Neuronal stem cell (in vitro differentiated cells): Measurements from ENCODE around the gene SMAD3.

Experiments used
- DNase-seq: peaks from one replicate; pipeline ENCODE4 v3.0.0-alpha.2; 2013; ENCODE audit warnings: low spot score
- H2AFZ ChIP-seq: one replicate; pipeline ENCODE4 v1.6.1; 2013; ENCODE audit warnings: mild to moderate bottlenecking, low read length, inconsistent platforms
- H2AK5ac ChIP-seq: 2 replicates; pipeline ENCODE4 v1.6.1; 2013; ENCODE audit warnings: low read depth, mild to moderate bottlenecking, inconsistent platforms, low read length, moderate library complexity, mixed read lengths
- H2BK120ac ChIP-seq: 2 replicates; pipeline ENCODE4 v1.6.1; 2013; ENCODE audit warnings: low read depth, mild to moderate bottlenecking, inconsistent platforms, low read length, moderate library complexity, mixed read lengths
- H2BK12ac ChIP-seq: one replicate; pipeline ENCODE4 v1.6.1; 2013; ENCODE audit warnings: low read length, inconsistent platforms
- H2BK15ac ChIP-seq: 2 replicates; pipeline ENCODE4 v1.6.1; 2013; ENCODE audit warnings: mild to moderate bottlenecking, low read length, inconsistent platforms, mixed read lengths
- H2BK5ac ChIP-seq: one replicate; pipeline ENCODE4 v1.6.1; 2013; ENCODE audit warnings: inconsistent platforms, mild to moderate bottlenecking, low read length, moderate library complexity
- H3K14ac ChIP-seq: one replicate; pipeline ENCODE4 v1.6.1; 2013; ENCODE audit warnings: low read length, inconsistent platforms
- H3K18ac ChIP-seq: 2 replicates; pipeline ENCODE4 v1.6.1; 2013; ENCODE audit warnings: low read length, inconsistent platforms
- H3K23ac ChIP-seq: 2 replicates; pipeline ENCODE4 v1.6.1; 2013; ENCODE audit warnings: low read depth, mild to moderate bottlenecking, mixed read lengths, low read length, inconsistent platforms; ENCODE audit not compliant: poor library complexity
- H3K27ac ChIP-seq: replicated peaks from 3 replicates; pipeline ENCODE4 v1.5.1; 2013; ENCODE audit warnings: low read length, inconsistent platforms
- H3K27me3 ChIP-seq, 3 experiments: 2 replicates each; pipeline ENCODE4 v1.6.1; 2013; ENCODE audit warnings: low read length in 3 of 3, mild to moderate bottlenecking in 2 of 3, inconsistent platforms in 1 of 3, low read depth in 1 of 3, mixed read lengths in 1 of 3, moderate library complexity in 1 of 3; ENCODE audit not compliant: control insufficient read depth in 3 of 3, insufficient read depth in 3 of 3
- H3K36me3 ChIP-seq, 2 donors: replicated peaks in 1 of 2; 2 replicates each; pipeline ENCODE4 v1.6.1; 2013; ENCODE audit warnings: low read length in 2 of 2; ENCODE audit not compliant: control insufficient read depth in 2 of 2, insufficient read depth in 2 of 2
- H3K4ac ChIP-seq: 2 replicates; pipeline ENCODE4 v1.6.1; 2013; ENCODE audit warnings: inconsistent platforms, mild to moderate bottlenecking, low read length, moderate library complexity
- H3K4me1 ChIP-seq, 2 donors: 1 replicate in 1 of 2; 2 replicates in 1 of 2; pipeline ENCODE4 v1.6.1; 2013; ENCODE audit warnings: low read length in 2 of 2, low read depth in 1 of 2; ENCODE audit not compliant: control insufficient read depth in 2 of 2, insufficient read depth in 1 of 2
- H3K4me2 ChIP-seq: one replicate; pipeline ENCODE4 v1.6.1; 2013; ENCODE audit warnings: mild to moderate bottlenecking, low read length, inconsistent platforms; ENCODE audit not compliant: insufficient read depth, poor library complexity, severe bottlenecking
- H3K4me3 ChIP-seq, 2 donors: 2 replicates each; pipeline ENCODE4 v1.5.1; 2013; ENCODE audit warnings: low read length in 2 of 2, mild to moderate bottlenecking in 2 of 2, inconsistent platforms in 1 of 2, moderate library complexity in 1 of 2
- H3K79me1 ChIP-seq: one replicate; pipeline ENCODE4 v1.6.1; 2013; ENCODE audit warnings: low read depth, mild to moderate bottlenecking, inconsistent platforms, low read length, moderate library complexity
- H3K9ac ChIP-seq: one replicate; pipeline ENCODE4 v1.6.1; 2013; ENCODE audit warnings: mild to moderate bottlenecking, low read depth, low read length, inconsistent platforms; ENCODE audit not compliant: poor library complexity
- H3K9me3 ChIP-seq, 2 donors: replicated peaks in 1 of 2; 2 replicates each; pipeline versions ENCODE3 to v1.6.1; 2013; ENCODE audit warnings: low read length in 2 of 2, mild to moderate bottlenecking in 2 of 2, inconsistent platforms in 1 of 2, low read depth in 1 of 2, mixed read lengths in 1 of 2, moderate library complexity in 1 of 2; ENCODE audit not compliant: control insufficient read depth in 2 of 2, insufficient read depth in 1 of 2
- H4K8ac ChIP-seq: one replicate; pipeline ENCODE4 v1.6.1; 2013; ENCODE audit warnings: low read depth, mild to moderate bottlenecking, inconsistent platforms, low read length, moderate library complexity
- H4K91ac ChIP-seq: one replicate; pipeline ENCODE4 v1.6.1; 2013; ENCODE audit warnings: low read length, low read depth, mild to moderate bottlenecking, inconsistent platforms; ENCODE audit not compliant: poor library complexity
- WGBS, 2 donors: extraction: QIAGEN DNeasy Blood & Tissue Kit; methylation state at CpG; one replicate each; pipeline ENCODE4 v1.1.7; 2013; ENCODE audit warnings: missing lambda C conversion rate in 2 of 2, mixed read lengths in 1 of 2; ENCODE audit not compliant: insufficient read length in 2 of 2, insufficient replicate concordance in 1 of 2; ENCODE audit errors: extremely low coverage in 2 of 2; 5-methylcytosine and 5-hydroxymethylcytosine counted together

SMAD3 gene

GRCh38 chr15:67174864-67175573, 109.6 kb downstream of the SMAD3 start:
- Histone ChIP-seq H2BK15ac (no peak overlapping the region), H3K27me3 (no peaks in the 10 kb centered on the region), H3K14ac (no peak overlapping the region), H4K91ac (no peak overlapping the region), H3K4ac (no peak overlapping the region), H2BK5ac (peak overlapping the region; percentile 18), H4K8ac (no peak overlapping the region), H3K4me3 (no peak overlapping the region), H3K4me1 (peaks cover 4 to 13% of the 10 kb centered on the region in 2 donors), H2BK12ac (no peak overlapping the region), H3K18ac (peak overlapping the region; percentile 51), H2AFZ (no peak overlapping the region), H3K9ac (peak overlapping the region; percentile 7), H3K4me2 (no peak overlapping the region), H3K23ac (no peak overlapping the region), H3K9me3 (no peaks in the 10 kb centered on the region), H2BK120ac (no peak overlapping the region), H3K36me3 (peaks cover 11 to 96% of the 10 kb centered on the region in 2 donors), H3K27ac (no peak overlapping the region), H2AK5ac (no peak overlapping the region), H3K79me1 (peaks cover 2% of the 10 kb centered on the region)
- DNase-seq: no peak
- no CpG with 5 or more reads among the region's 9 CpGs for WGBS, 2 donors

GRCh38 chr15:67175643-67176071, 110.3 kb downstream of the SMAD3 start:
- H3K9ac ChIP-seq: no peak overlapping the region
- no peak overlapping the region for H2BK15ac ChIP-seq
- no peak overlapping the region for H3K27ac ChIP-seq
- peak overlapping the region; percentile 18 for H2BK5ac ChIP-seq
- WGBS, 2 donors: no CpG with 5 or more reads among the region's 11 CpGs
- no peak for DNase-seq
- no peaks in the 10 kb centered on the region for H3K9me3 ChIP-seq
- no peaks in the 10 kb centered on the region for H3K27me3 ChIP-seq
- H3K18ac ChIP-seq: peak overlapping the region; percentile 36
- H3K4me1 ChIP-seq: peaks cover 4 to 13% of the 10 kb centered on the region in 2 donors
- H3K79me1 ChIP-seq: peaks cover 2% of the 10 kb centered on the region
- H3K4me3 ChIP-seq: no peak overlapping the region
- H2BK12ac ChIP-seq: no peak overlapping the region
- no peak overlapping the region for H2AK5ac ChIP-seq
- no peak overlapping the region for H2BK120ac ChIP-seq
- no peak overlapping the region for H2AFZ ChIP-seq
- peak overlapping the region; percentile 37 for H3K23ac ChIP-seq
- H3K14ac ChIP-seq: no peak overlapping the region
- peaks cover 9 to 96% of the 10 kb centered on the region in 2 donors for H3K36me3 ChIP-seq
- no peak overlapping the region for H4K91ac ChIP-seq
- H3K4ac ChIP-seq: no peak overlapping the region
- H4K8ac ChIP-seq: no peak overlapping the region
- H3K4me2 ChIP-seq: no peak overlapping the region

GRCh38 chr15:67176195-67176971, 111.0 kb downstream of the SMAD3 start:
- Histone ChIP-seq H3K14ac (no peak overlapping the region), H3K9ac (peak overlapping the region; percentile 4), H3K4me1 (peaks cover 4 to 13% of the 10 kb centered on the region in 2 donors), H3K36me3 (peaks cover 7 to 96% of the 10 kb centered on the region in 2 donors), H3K79me1 (peaks cover 2% of the 10 kb centered on the region), H3K4me3 (no peak overlapping the region), H3K4ac (no peak overlapping the region), H3K27ac (no peak overlapping the region), H2BK12ac (no peak overlapping the region), H2AFZ (no peak overlapping the region), H2BK5ac (no peak overlapping the region), H3K27me3 (no peaks in the 10 kb centered on the region), H3K4me2 (no peak overlapping the region), H4K91ac (no peak overlapping the region), H3K23ac (no peak overlapping the region), H2AK5ac (no peak overlapping the region), H2BK120ac (no peak overlapping the region), H3K18ac (no peak overlapping the region), H2BK15ac (no peak overlapping the region), H3K9me3 (no peaks in the 10 kb centered on the region), H4K8ac (no peak overlapping the region)
- DNase-seq: no peak
- WGBS, 2 donors: no CpG with 5 or more reads among the region's 14 CpGs

- Histone ChIP-seq H2BK120ac (no peak overlapping the region), H3K27ac (no peak overlapping the region), H2BK12ac (no peak overlapping the region), H3K27me3 (no peaks in the 10 kb centered on the region), H3K4ac (no peak overlapping the region), H3K9ac (no peak overlapping the region), H3K18ac (peak overlapping the region; percentile 2), H4K91ac (no peak overlapping the region), H2AFZ (no peak overlapping the region), H3K36me3 (peaks cover 9 to 95% of the 10 kb centered on the region in 2 donors), H2BK5ac (no peak overlapping the region), H3K23ac (no peak overlapping the region), H3K4me1 (peaks cover 4 to 13% of the 10 kb centered on the region in 2 donors), H3K9me3 (no peaks in the 10 kb centered on the region), H4K8ac (no peak overlapping the region), H2AK5ac (no peak overlapping the region), H3K79me1 (peaks cover 2% of the 10 kb centered on the region), H3K4me3 (no peak overlapping the region), H3K4me2 (no peak overlapping the region), H2BK15ac (no peak overlapping the region), H3K14ac (no peak overlapping the region)
- DNase-seq: no peak
- WGBS, 2 donors: no CpG with 5 or more reads among the region's 6 CpGs
Observed at GRCh38 chr15:67177752-67178151, 112.3 kb downstream of the SMAD3 start.
